Gastrocnemius medialis (tissue), 4 donors: ENCODE results near the gene COX4I2. TPM values are rescaled to one million over a fixed set of nuclear protein-coding genes. Genes with fewer than 3 reads are reported as not detected.

Experiments
- ATAC-seq, 2 donors: fragments of 150-250 bp; one replicate each; pipeline ENCODE4 v1.9.1; 2016
- DNase-seq, 2 donors: peaks; one replicate each; pipeline ENCODE4 v3.0.0-alpha.2; 2019
- H3K27ac ChIP-seq, 4 donors: fragments of 200-600 bp; sonication (generic); 1 replicate in 1 of 4; 2 replicates in 3 of 4; pipeline ENCODE4 v1.5.1; 2016 to 2018; ENCODE audit warnings: mild to moderate bottlenecking in 2 of 4, moderate library complexity in 1 of 4
- H3K27me3 ChIP-seq, 3 donors: fragments of 200-600 bp; sonication (generic) in 2 of 3; 1 replicate in 1 of 3; 2 replicates in 2 of 3; pipeline versions ENCODE4 v1.5.1 to v1.6.0; 2016 to 2019; ENCODE audit warnings: mild to moderate bottlenecking in 1 of 3, moderate library complexity in 1 of 3
- H3K36me3 ChIP-seq, 2 donors: fragments of 200-600 bp; sonication (generic) in 1 of 2; one replicate each; pipeline ENCODE4 v1.5.1; 2017 to 2018
- H3K4me1 ChIP-seq, 2 donors: fragments of 200-600 bp; sonication (generic) in 1 of 2; one replicate each; pipeline ENCODE4 v1.5.1; 2016 to 2017; ENCODE audit warnings: mild to moderate bottlenecking in 2 of 2
- H3K4me3 ChIP-seq, 4 donors: fragments of 200-600 bp; sonication (generic) in 3 of 4; 1 replicate in 1 of 4; 2 replicates in 3 of 4; pipeline ENCODE4 v1.5.1; 2016 to 2019; ENCODE audit warnings: mild to moderate bottlenecking in 2 of 4
- H3K9me3 ChIP-seq, 3 donors: fragments of 200-600 bp; sonication (generic) in 2 of 3; 1 replicate in 1 of 3; 2 replicates in 2 of 3; pipeline ENCODE4 v1.5.1; 2016 to 2019
- POLR2A ChIP-seq, 2 donors: fragments of 450-650 bp; IDR thresholded peaks; one replicate each; pipeline ENCODE4 v1.6.1; 2017; ENCODE audit warnings: antibody characterized with exemption in 2 of 2, mild to moderate bottlenecking in 2 of 2, moderate library complexity in 2 of 2
- in situ Hi-C, 4 donors: fragments of 200-750 bp; cut with MboI; loops; one replicate each; pipeline versions ENCODE4 v1.15.0 to v1.8.0; 2017; ENCODE audit warnings: low sequenced_read_pairs in 4 of 4
- intact Hi-C: fragments of 100-400 bp; cut with DNase I; formaldehyde crosslinking; loops from one replicate; pipeline ENCODE4 v1.15.1; 2023; ENCODE audit warnings: low total_unique reads
- total RNA-seq, 4 donors: library from RNA; depleted of rRNA; stranded (reverse); fragments of >200 nt; gene quantifications; one replicate each; pipeline versions ENCODE4 v1.1.0 to v1.2.3, GENCODE V29; 2016
- TF ChIP-seq, protein P1 (sequence below), 5 experiments: fragments of 450-650 bp in 3 of 5; fragments of 200-600 bp in 2 of 5; sonication (generic) in 2 of 5; IDR thresholded peaks in 4 of 5; conservative IDR thresholded peaks in 1 of 5; 1 replicate in 4 of 5; 2 replicates in 1 of 5; pipeline ENCODE4 v1.5.1; 2016 to 2019; ENCODE audit warnings: antibody characterized with exemption in 5 of 5, mild to moderate bottlenecking in 3 of 5, moderate library complexity in 3 of 5

COX4I2 gene
- total RNA-seq, 4 donors from 2014 or later, result 3.9 to 10.4 (median 4.3) TPM

DNA sequence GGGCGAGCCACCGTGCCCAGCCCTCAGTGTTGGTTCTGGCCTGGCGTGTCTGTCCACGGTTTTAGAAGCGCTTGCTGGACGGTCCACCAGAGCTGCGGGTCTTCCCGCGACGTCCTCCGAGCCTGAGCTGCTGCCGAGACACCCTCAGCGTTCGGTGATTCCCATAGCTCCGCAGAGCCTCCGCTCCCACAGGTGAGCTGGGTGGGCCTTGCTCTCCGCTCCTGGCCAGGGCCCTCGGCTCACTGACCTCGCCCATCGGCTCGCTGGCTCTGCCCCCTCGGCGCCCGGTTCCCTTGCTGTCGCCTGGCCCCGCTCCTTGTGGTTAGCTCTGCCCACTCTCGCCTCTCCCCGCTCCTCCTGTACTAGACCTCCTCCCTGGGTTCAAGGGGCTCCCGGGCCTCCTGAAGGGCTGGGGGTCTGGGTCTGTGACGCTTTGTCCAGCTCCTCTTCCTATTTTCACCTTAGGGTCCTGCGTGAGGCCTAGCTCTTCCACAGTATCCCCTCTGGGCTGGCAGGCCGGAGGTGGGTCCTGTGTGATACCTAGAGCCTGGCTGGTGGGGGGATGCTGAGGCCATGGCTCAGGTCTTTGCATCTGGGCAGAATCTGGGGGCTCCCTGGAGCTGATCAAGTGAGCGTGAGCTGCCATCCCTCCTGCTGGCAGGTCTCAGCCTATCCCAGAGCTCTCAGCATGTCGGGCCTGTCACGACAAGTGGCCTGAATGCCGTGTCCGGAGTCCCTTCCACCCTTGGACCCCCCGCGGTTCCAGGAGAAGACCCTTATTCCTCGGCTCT lies 5.0 kb upstream of the COX4I2 start:
- ATAC-seq (no peak), DNase-seq (no peak)
- Histone ChIP-seq H3K4me3 (no peak overlapping the region), H3K9me3 (no peaks in the 10 kb centered on the region), H3K27me3 (peaks cover 3 to 5% (median 3%) of the 10 kb centered on the region in 3 donors), H3K4me1 (no peaks in the 10 kb centered on the region), H3K27ac (no peak overlapping the region), H3K36me3 (no peaks in the 10 kb centered on the region)
- intact Hi-C loops (no loop called here), in situ Hi-C loops (no loop called here)
- no peak for TF ChIP-seq POLR2A (IDR thresholded peaks at IDR 0.05)
- TF ChIP-seq, protein P1, sequence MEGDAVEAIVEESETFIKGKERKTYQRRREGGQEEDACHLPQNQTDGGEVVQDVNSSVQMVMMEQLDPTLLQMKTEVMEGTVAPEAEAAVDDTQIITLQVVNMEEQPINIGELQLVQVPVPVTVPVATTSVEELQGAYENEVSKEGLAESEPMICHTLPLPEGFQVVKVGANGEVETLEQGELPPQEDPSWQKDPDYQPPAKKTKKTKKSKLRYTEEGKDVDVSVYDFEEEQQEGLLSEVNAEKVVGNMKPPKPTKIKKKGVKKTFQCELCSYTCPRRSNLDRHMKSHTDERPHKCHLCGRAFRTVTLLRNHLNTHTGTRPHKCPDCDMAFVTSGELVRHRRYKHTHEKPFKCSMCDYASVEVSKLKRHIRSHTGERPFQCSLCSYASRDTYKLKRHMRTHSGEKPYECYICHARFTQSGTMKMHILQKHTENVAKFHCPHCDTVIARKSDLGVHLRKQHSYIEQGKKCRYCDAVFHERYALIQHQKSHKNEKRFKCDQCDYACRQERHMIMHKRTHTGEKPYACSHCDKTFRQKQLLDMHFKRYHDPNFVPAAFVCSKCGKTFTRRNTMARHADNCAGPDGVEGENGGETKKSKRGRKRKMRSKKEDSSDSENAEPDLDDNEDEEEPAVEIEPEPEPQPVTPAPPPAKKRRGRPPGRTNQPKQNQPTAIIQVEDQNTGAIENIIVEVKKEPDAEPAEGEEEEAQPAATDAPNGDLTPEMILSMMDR (IDR thresholded peaks at IDR 0.05 in 4 of 5, conservative IDR thresholded peaks at IDR 0.05 in 1 of 5), result no peak

DNA sequence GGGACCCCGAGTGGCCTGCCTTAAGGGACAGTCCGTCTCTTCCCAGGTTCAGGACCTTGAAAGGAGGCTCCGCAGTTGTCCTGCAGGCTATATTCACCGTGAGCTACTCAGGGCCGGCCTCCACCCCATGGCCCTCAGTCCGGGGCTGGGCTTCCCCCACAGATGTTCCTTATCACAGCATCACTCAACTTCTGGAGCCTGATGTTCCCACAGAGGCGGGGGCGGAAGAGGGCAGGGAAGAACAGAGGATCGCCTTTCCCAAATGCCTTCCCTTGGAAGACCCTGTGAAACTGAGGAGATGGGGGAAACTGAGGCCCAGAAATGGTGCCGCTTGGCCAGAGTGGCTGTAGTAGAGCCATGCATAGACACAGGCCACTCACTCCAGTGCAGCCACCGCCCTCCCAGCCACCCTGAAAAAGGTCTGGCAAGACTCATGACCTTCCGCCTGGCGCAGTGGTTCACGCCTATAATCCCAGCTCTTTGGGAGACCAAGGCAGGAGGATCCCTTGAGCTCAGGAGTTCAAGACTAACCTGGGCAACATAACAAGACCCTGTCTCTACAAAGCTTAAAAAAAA lies 4.3 kb upstream of the COX4I2 start:
- DNase-seq (no peak), ATAC-seq (no peak)
- Histone ChIP-seq H3K4me1 (no peaks in the 10 kb centered on the region), H3K27me3 (peaks cover 5 to 9% (median 7%) of the 10 kb centered on the region in 3 donors), H3K9me3 (no peaks in the 10 kb centered on the region), H3K27ac (no peak overlapping the region), H3K36me3 (no peaks in the 10 kb centered on the region), H3K4me3 (no peak overlapping the region)
- TF ChIP-seq, protein P1 (IDR thresholded peaks at IDR 0.05 in 4 of 5, conservative IDR thresholded peaks at IDR 0.05 in 1 of 5), result no peak
- TF ChIP-seq POLR2A (IDR thresholded peaks at IDR 0.05), result no peak
- in situ Hi-C loops, result no loop called here
- intact Hi-C loops, result no loop called here

DNA sequence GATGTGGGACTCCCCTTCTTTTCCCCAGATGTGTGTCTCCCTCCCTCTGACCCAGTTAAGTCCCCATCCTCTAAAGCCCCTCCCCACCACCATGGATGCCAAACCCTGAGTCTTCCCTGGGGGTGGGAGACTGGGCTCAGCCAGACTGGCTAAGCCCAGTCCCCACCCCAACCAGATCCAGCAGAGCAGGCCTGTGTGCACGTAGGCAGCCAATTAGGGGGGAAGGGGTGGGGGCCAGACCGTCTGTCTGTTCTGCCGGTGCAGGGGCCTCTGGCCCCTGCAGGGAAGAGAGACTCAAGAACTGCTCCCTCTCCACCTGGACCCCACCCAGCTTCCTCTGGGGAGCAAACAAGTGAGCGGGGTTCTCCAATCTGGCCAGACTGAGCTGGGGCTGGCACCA lies 605 bp downstream of the COX4I2 start:
- intact Hi-C loops (no loop called here), in situ Hi-C loops (no loop called here)
- Histone ChIP-seq H3K27ac (peak overlapping the region; percentile 59 to 71 (median 69)), H3K27me3 (peaks cover 5 to 11% (median 9%) of the 10 kb centered on the region in 3 donors), H3K36me3 (no peaks in the 10 kb centered on the region), H3K4me3 (peak overlapping the region in 3 of 4 donors; percentile 7 to 39 (median 28)), H3K9me3 (no peaks in the 10 kb centered on the region), H3K4me1 (no peaks in the 10 kb centered on the region)
- TF ChIP-seq, protein P1 (IDR thresholded peaks at IDR 0.05 in 4 of 5, conservative IDR thresholded peaks at IDR 0.05 in 1 of 5), result no peak
- TF ChIP-seq POLR2A (IDR thresholded peaks at IDR 0.05), result no peak
- DNase-seq, result no peak
- ATAC-seq, result no peak

DNA sequence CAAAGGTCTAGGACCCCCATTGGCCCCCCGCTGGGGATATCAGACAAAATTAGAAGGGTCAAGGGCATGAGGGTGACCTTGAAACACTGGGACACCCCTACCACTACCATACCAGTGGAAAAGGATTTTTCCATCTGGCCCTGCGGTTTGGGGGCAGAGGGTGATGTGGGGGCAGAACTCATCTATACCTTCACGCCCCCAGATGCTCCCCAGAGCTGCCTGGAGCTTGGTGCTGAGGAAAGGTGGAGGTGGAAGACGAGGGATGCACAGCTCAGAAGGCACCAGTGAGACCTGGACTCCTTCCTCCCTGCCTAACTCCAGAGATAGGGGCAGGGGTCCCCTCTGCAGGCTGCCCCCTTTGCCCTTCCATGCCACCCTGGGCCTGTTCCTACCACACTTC lies 1.1 kb downstream of the COX4I2 start:
- ATAC-seq (no peak), DNase-seq (no peak)
- Histone ChIP-seq H3K27me3 (peaks cover 5 to 11% (median 9%) of the 10 kb centered on the region in 3 donors), H3K4me1 (no peaks in the 10 kb centered on the region), H3K4me3 (peak overlapping the region in 1 of 4 donors; percentile 39), H3K9me3 (no peaks in the 10 kb centered on the region), H3K27ac (peak overlapping the region; percentile 30 to 71 (median 69)), H3K36me3 (no peaks in the 10 kb centered on the region)
- intact Hi-C loops, result no loop called here
- in situ Hi-C loops, result no loop called here
- TF ChIP-seq, protein P1 (IDR thresholded peaks at IDR 0.05 in 4 of 5, conservative IDR thresholded peaks at IDR 0.05 in 1 of 5), result no peak
- TF ChIP-seq POLR2A (IDR thresholded peaks at IDR 0.05), result no peak
